NT2/D1 (cell line): ENCODE measurements around the gene SMCP.

Experiments used
- YY1 ChIP-seq: IDR thresholded peaks from 2 replicates; pipeline ENCODE4 v1.6.1; 2011; ENCODE audit not compliant: insufficient read length, insufficient read depth
- ZNF274 ChIP-seq: IDR thresholded peaks from 2 replicates; pipeline ENCODE4 v1.6.1; 2011; ENCODE audit warnings: mild to moderate bottlenecking, low read depth, low read length

DNA sequence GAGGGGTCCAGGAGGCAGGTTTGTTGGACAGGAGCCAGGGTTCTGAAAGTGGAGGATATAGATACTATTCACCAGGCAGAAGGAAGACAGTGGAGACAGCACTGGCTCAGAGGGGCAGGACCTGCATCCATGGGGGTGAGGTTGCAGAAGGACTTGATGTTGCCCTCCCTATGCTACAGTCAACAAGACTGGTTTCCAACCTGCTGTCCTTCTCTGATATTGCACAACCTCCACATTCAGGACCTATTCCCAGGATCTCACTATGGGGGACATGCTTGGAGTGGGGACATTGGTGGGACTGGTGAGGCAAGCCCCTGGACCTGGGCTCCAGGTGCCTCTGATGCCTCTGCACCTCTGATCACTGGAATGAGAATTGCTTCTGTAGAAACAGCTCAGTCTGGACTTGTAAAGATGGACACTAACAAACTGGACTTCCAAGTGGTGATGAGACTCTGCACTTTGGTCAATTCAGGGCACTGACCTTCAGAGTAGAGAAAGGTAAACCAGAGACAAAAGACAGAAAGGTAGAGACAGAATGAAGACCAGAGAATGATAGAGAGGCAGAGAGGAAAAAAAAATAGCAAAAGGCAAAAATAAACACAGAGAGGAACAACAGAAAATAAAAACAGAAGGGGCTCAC lies 1.6 kb downstream of the SMCP start:
- TF ChIP-seq YY1 (no peak), ZNF274 (no peak)
